ENCODE results near the gene ADAMTS12.

GRCh38 chr5:33886283-33886682, 5.5 kb downstream of the ADAMTS12 start:
- TF ChIP-seq, protein P1, sequence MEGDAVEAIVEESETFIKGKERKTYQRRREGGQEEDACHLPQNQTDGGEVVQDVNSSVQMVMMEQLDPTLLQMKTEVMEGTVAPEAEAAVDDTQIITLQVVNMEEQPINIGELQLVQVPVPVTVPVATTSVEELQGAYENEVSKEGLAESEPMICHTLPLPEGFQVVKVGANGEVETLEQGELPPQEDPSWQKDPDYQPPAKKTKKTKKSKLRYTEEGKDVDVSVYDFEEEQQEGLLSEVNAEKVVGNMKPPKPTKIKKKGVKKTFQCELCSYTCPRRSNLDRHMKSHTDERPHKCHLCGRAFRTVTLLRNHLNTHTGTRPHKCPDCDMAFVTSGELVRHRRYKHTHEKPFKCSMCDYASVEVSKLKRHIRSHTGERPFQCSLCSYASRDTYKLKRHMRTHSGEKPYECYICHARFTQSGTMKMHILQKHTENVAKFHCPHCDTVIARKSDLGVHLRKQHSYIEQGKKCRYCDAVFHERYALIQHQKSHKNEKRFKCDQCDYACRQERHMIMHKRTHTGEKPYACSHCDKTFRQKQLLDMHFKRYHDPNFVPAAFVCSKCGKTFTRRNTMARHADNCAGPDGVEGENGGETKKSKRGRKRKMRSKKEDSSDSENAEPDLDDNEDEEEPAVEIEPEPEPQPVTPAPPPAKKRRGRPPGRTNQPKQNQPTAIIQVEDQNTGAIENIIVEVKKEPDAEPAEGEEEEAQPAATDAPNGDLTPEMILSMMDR (IDR thresholded peaks at IDR 0.05) = no peak
- no peak for TF ChIP-seq POLR2A (IDR thresholded peaks at IDR 0.05)
